ENCODE results near the gene TRPM8.

- TF ChIP-seq TAF1 (IDR thresholded peaks at IDR 0.05; ENCODE audit: low read depth) (no peak), CEBPB (IDR thresholded peaks at IDR 0.05) (no peak), CREB1 (IDR thresholded peaks at IDR 0.05; ENCODE audit: low read depth) (no peak), ZBTB7A (IDR thresholded peaks at IDR 0.05; ENCODE audit: low read depth) (no peak), REST (IDR thresholded peaks at IDR 0.05; ENCODE audit: low read depth) (no peak), RAD21 (IDR thresholded peaks at IDR 0.05; ENCODE audit: low read depth) (no peak), TCF12 (IDR thresholded peaks at IDR 0.05; ENCODE audit: low read depth) (no peak), EP300 (IDR thresholded peaks at IDR 0.05; ENCODE audit: borderline replicate concordance) (no peak), EGR1 (IDR thresholded peaks at IDR 0.05) (no peak), TEAD4 (IDR thresholded peaks at IDR 0.05) (no peak), USF1 (IDR thresholded peaks at IDR 0.05) (no peak), MAX (IDR thresholded peaks at IDR 0.05) (no peak), YY1 (IDR thresholded peaks at IDR 0.05; ENCODE audit: low read depth) (no peak)
Observed at GRCh38 chr2:233934524-233934923, 17.4 kb downstream of the TRPM8 start.
